SK-N-SH treated with all-trans-retinoic acid at 6 μM for 48 hours (cell line): ENCODE data around the gene DAGLA.

Experiments used
- CSDC2 ChIP-seq: fragments of 250-450 bp; sonication (Bioruptor Pico); IDR thresholded peaks from 2 replicates; pipeline ENCODE4 v1.5.0; 2020; ENCODE audit warnings: mild to moderate bottlenecking, moderate library complexity
- GLIS3 ChIP-seq: fragments of 250-450 bp; sonication (Bioruptor Pico); IDR thresholded peaks from 2 replicates; pipeline ENCODE4 v1.5.0; 2020; ENCODE audit warnings: mild to moderate bottlenecking, moderate library complexity
- OSR1 ChIP-seq: fragments of 250-450 bp; sonication (Bioruptor Pico); IDR thresholded peaks from 2 replicates; pipeline ENCODE4 v1.8.0; 2022; ENCODE audit warnings: moderate library complexity, mild to moderate bottlenecking, inconsistent platforms
- PPARA ChIP-seq: fragments of 250-450 bp; sonication (Bioruptor Pico); IDR thresholded peaks from 2 replicates; pipeline ENCODE4 v1.5.0; 2020; ENCODE audit warnings: mild to moderate bottlenecking, borderline replicate concordance
- RARB ChIP-seq: fragments of 250-450 bp; sonication (Bioruptor Pico); IDR thresholded peaks from 2 replicates; pipeline ENCODE4 v1.8.0; 2021; ENCODE audit warnings: mild to moderate bottlenecking, moderate library complexity
- ZFP3 ChIP-seq: fragments of 250-450 bp; sonication (Bioruptor Pico); IDR thresholded peaks from 2 replicates; pipeline ENCODE4 v1.5.0; 2020; ENCODE audit warnings: mild to moderate bottlenecking, moderate library complexity
- ZFP30 ChIP-seq: fragments of 450-650 bp; formaldehyde crosslinking; IDR thresholded peaks from 2 replicates; pipeline ENCODE4 v1.5.0; 2022; ENCODE audit warnings: mild to moderate bottlenecking, moderate library complexity
- ZNF565 ChIP-seq: fragments of 450-650 bp; formaldehyde crosslinking; conservative IDR thresholded peaks from 2 replicates; pipeline ENCODE4 v1.5.0; 2020; ENCODE audit warnings: low read depth, mild to moderate bottlenecking, moderate library complexity
- ZNF8 ChIP-seq: fragments of 450-650 bp; formaldehyde crosslinking; IDR thresholded peaks from 2 replicates; pipeline ENCODE4 v1.5.0; 2020; ENCODE audit warnings: mild to moderate bottlenecking, moderate library complexity
- TF ChIP-seq, protein P1 (sequence below): fragments of 250-450 bp; sonication (Bioruptor Pico); IDR thresholded peaks from 2 replicates; pipeline ENCODE4 v1.5.1; 2021; ENCODE audit warnings: mild to moderate bottlenecking, moderate library complexity
- TF ChIP-seq, protein P2 (sequence below): fragments of 250-450 bp; sonication (Bioruptor Pico); IDR thresholded peaks from 2 replicates; pipeline ENCODE4 v1.8.0; 2020; ENCODE audit warnings: mild to moderate bottlenecking, moderate library complexity, borderline replicate concordance
- TF ChIP-seq, protein P3 (sequence below): fragments of 250-450 bp; sonication (Bioruptor Pico); IDR thresholded peaks from 2 replicates; pipeline ENCODE4 v1.5.0; 2020; ENCODE audit warnings: mild to moderate bottlenecking, moderate library complexity
- TF ChIP-seq, protein P4 (sequence below): fragments of 250-450 bp; sonication (Bioruptor Pico); IDR thresholded peaks from 2 replicates; pipeline ENCODE4 v1.5.1; 2020; ENCODE audit warnings: low read depth, mild to moderate bottlenecking, moderate library complexity
- TF ChIP-seq, protein P5 (sequence below): fragments of 250-450 bp; sonication (Bioruptor Pico); IDR thresholded peaks from 2 replicates; pipeline ENCODE4 v1.8.0; 2021; ENCODE audit warnings: low read depth, mild to moderate bottlenecking, moderate library complexity, borderline replicate concordance

DNA sequence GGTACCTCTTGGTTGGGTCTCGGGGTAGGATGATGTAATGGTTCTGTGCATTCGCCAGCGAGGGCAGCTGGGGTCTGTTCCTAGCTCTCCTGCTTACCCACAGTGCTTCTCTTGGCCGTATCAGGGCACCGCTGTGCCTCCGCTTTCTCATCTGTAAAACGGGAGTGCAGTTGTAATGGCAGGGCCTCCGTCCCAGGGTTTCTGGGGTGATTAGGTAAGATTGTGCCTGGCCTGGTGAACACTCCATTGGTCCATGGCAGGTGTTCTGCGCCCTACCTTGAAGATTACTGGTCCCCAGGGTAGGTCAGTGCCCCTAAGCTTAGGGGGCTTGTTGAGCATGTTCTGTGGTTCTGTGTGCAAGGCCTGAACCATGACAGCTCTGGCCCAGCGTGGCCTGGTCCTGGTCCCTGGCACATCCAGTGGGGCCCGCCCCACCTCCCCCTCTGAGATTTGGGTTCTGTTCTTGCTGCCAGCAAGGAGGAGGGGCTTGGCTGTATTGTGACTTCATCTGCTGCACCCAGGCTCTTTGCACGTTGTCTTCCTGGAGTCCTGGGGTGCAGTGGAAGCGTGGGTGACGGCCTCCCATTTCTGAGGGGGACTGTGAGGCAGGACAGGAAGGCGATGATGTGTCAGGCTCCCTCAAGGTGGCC, 77.1 kb downstream of the DAGLA start:
- TF ChIP-seq, protein P1, sequence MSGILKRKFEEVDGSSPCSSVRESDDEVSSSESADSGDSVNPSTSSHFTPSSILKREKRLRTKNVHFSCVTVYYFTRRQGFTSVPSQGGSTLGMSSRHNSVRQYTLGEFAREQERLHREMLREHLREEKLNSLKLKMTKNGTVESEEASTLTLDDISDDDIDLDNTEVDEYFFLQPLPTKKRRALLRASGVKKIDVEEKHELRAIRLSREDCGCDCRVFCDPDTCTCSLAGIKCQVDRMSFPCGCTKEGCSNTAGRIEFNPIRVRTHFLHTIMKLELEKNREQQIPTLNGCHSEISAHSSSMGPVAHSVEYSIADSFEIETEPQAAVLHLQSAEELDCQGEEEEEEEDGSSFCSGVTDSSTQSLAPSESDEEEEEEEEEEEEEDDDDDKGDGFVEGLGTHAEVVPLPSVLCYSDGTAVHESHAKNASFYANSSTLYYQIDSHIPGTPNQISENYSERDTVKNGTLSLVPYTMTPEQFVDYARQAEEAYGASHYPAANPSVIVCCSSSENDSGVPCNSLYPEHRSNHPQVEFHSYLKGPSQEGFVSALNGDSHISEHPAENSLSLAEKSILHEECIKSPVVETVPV (CRISPR knock-in tag): no peak
- TF ChIP-seq, protein P2, sequence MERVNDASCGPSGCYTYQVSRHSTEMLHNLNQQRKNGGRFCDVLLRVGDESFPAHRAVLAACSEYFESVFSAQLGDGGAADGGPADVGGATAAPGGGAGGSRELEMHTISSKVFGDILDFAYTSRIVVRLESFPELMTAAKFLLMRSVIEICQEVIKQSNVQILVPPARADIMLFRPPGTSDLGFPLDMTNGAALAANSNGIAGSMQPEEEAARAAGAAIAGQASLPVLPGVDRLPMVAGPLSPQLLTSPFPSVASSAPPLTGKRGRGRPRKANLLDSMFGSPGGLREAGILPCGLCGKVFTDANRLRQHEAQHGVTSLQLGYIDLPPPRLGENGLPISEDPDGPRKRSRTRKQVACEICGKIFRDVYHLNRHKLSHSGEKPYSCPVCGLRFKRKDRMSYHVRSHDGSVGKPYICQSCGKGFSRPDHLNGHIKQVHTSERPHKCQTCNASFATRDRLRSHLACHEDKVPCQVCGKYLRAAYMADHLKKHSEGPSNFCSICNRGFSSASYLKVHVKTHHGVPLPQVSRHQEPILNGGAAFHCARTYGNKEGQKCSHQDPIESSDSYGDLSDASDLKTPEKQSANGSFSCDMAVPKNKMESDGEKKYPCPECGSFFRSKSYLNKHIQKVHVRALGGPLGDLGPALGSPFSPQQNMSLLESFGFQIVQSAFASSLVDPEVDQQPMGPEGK (CRISPR knock-in tag): no peak
- TF ChIP-seq ZNF565 (no peak), PPARA (CRISPR knock-in tag) (no peak), ZFP30 (CRISPR knock-in tag) (no peak), OSR1 (CRISPR knock-in tag) (no peak), ZFP3 (CRISPR knock-in tag) (no peak), CSDC2 (no peak), RARB (no peak), GLIS3 (no peak), ZNF8 (CRISPR knock-in tag) (no peak)
- TF ChIP-seq, protein P3, sequence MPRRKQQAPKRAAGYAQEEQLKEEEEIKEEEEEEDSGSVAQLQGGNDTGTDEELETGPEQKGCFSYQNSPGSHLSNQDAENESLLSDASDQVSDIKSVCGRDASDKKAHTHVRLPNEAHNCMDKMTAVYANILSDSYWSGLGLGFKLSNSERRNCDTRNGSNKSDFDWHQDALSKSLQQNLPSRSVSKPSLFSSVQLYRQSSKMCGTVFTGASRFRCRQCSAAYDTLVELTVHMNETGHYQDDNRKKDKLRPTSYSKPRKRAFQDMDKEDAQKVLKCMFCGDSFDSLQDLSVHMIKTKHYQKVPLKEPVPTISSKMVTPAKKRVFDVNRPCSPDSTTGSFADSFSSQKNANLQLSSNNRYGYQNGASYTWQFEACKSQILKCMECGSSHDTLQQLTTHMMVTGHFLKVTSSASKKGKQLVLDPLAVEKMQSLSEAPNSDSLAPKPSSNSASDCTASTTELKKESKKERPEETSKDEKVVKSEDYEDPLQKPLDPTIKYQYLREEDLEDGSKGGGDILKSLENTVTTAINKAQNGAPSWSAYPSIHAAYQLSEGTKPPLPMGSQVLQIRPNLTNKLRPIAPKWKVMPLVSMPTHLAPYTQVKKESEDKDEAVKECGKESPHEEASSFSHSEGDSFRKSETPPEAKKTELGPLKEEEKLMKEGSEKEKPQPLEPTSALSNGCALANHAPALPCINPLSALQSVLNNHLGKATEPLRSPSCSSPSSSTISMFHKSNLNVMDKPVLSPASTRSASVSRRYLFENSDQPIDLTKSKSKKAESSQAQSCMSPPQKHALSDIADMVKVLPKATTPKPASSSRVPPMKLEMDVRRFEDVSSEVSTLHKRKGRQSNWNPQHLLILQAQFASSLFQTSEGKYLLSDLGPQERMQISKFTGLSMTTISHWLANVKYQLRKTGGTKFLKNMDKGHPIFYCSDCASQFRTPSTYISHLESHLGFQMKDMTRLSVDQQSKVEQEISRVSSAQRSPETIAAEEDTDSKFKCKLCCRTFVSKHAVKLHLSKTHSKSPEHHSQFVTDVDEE (CRISPR knock-in tag): no peak
- TF ChIP-seq, protein P4, sequence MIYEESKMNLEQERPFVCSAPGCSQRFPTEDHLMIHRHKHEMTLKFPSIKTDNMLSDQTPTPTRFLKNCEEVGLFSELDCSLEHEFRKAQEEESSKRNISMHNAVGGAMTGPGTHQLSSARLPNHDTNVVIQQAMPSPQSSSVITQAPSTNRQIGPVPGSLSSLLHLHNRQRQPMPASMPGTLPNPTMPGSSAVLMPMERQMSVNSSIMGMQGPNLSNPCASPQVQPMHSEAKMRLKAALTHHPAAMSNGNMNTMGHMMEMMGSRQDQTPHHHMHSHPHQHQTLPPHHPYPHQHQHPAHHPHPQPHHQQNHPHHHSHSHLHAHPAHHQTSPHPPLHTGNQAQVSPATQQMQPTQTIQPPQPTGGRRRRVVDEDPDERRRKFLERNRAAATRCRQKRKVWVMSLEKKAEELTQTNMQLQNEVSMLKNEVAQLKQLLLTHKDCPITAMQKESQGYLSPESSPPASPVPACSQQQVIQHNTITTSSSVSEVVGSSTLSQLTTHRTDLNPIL (CRISPR knock-in tag): no peak
- TF ChIP-seq, protein P5, sequence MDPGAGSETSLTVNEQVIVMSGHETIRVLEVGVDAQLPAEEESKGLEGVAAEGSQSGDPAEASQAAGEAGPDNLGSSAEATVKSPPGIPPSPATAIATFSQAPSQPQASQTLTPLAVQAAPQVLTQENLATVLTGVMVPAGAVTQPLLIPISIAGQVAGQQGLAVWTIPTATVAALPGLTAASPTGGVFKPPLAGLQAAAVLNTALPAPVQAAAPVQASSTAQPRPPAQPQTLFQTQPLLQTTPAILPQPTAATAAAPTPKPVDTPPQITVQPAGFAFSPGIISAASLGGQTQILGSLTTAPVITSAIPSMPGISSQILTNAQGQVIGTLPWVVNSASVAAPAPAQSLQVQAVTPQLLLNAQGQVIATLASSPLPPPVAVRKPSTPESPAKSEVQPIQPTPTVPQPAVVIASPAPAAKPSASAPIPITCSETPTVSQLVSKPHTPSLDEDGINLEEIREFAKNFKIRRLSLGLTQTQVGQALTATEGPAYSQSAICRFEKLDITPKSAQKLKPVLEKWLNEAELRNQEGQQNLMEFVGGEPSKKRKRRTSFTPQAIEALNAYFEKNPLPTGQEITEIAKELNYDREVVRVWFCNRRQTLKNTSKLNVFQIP (CRISPR knock-in tag): no peak
